ENCODE results near the gene LCN10. TPM values are rescaled to one million over a fixed set of nuclear protein-coding genes. Genes with fewer than 3 reads are reported as not detected.

Gene LCN10
- total and polyA plus RNA-seq, 9 of the 15 experiments (the other 6 are each of a cell fraction or from before 2014, with no cell fraction given) = 0.10 to 0.21 (median 0.14) TPM; not detected in 6

- TF ChIP-seq NR4A1 (CRISPR knock-in tag; IDR thresholded peaks at IDR 0.05) (no peak), NR4A1 (tag; IDR thresholded peaks at IDR 0.05) (no peak), ELF4 (CRISPR knock-in tag; IDR thresholded peaks at IDR 0.05) (no peak), ZBTB5 (IDR thresholded peaks at IDR 0.05) (no peak), TFE3 (CRISPR knock-in tag; IDR thresholded peaks at IDR 0.05) (no peak), U2AF1 (optimal IDR thresholded peaks at IDR 0.05; ENCODE audit: low read depth, low read length) (no peak), ZNF830 (CRISPR knock-in tag; IDR thresholded peaks at IDR 0.05) (0 out of 2 replicates have a peak, but pooled peaks have one; percentile 86), RBBP5 (IDR thresholded peaks at IDR 0.05; ENCODE audit: borderline replicate concordance, insufficient read depth, low read length, poor library complexity, severe bottlenecking) (peak; percentile 32), NR2C1 (IDR thresholded peaks at IDR 0.05) (no peak), NR2C1 (tag; IDR thresholded peaks at IDR 0.05) (no peak), HEY1 (CRISPR knock-in tag; IDR thresholded peaks at IDR 0.05; ENCODE audit: borderline replicate concordance) (no peak), PHTF2 (CRISPR knock-in tag; IDR thresholded peaks at IDR 0.05) (no peak), SMAD3 (CRISPR knock-in tag; conservative IDR thresholded peaks at IDR 0.05) (no peak), POLR2A (conservative IDR thresholded peaks at IDR 0.05) (no peak), PYGO2 (tag; IDR thresholded peaks at IDR 0.05) (no peak), ZNF407 (IDR thresholded peaks at IDR 0.05; ENCODE audit: low read depth) (0 out of 2 replicates have a peak, but pooled peaks have one; percentile 6)
These were observed 14.1 kb downstream of the LCN10 start (continued) for GRCh38 chr9:136728548-136729123.
